Endothelial cell of umbilical vein (primary cell): Measurements from ENCODE around the gene KMT2C. TPM values are rescaled to one million over a fixed set of nuclear protein-coding genes. Genes with fewer than 3 reads are reported as not detected.

Experiments
- BruUV-seq: library from RNA; stranded (reverse); fragments of 400-500 nt; replicated peaks from 2 replicates; lab custom pipeline; 2021; lab: Mats Ljungman, UMichigan
- CTCF ChIA-PET: fragments of 300-600, 350-600 bp; sonication (Branson Sonifier 250); formaldehyde crosslinking; loops from one replicate; lab custom pipeline; 2021; ENCODE audit warnings: antibody characterized with exemption, inconsistent platforms; lab: Charles Lee
- POLR2A ChIA-PET: fragments of 300-600, 350-600 bp; sonication (Branson Sonifier 250); formaldehyde crosslinking; loops from one replicate; lab custom pipeline; 2021; ENCODE audit warnings: antibody characterized with exemption, inconsistent platforms; lab: Charles Lee
- DNase-seq: peaks from one replicate; pipeline ENCODE4 v3.0.0-alpha.2; 2011; ENCODE audit warnings: low read depth, low spot score
- FAIRE-seq: peaks from 2 replicates; lab custom pipeline; 2011; peaks lifted over from hg19 to GRCh38; lab: Jason Lieb, UNC
- H2AFZ ChIP-seq: 2 replicates; pipeline ENCODE4 v1.6.0; 2012; ENCODE audit warnings: low read depth, low read length, control low read depth, inconsistent platforms
- H3K27ac ChIP-seq: 2 replicates; pipeline ENCODE4 v1.5.1; 2011; ENCODE audit warnings: low read depth, mild to moderate bottlenecking, control low read depth, low read length, moderate library complexity; ENCODE audit not compliant: insufficient read depth
- H3K27me3 ChIP-seq, 2 experiments: 2 replicates each; pipeline versions ENCODE4 v1.6.0 to v1.6.1; 2011; ENCODE audit warnings: low read length in 2 of 2, mixed read lengths in 1 of 2; ENCODE audit not compliant: control insufficient read depth in 2 of 2, insufficient read depth in 2 of 2
- H3K36me3 ChIP-seq, 2 experiments: 2 replicates in 1 of 2; 3 replicates in 1 of 2; pipeline ENCODE4 v1.5.1; 2011; ENCODE audit warnings: low read length in 2 of 2, mild to moderate bottlenecking in 1 of 2, moderate library complexity in 1 of 2; ENCODE audit not compliant: control insufficient read depth in 2 of 2, insufficient read depth in 2 of 2; ENCODE audit errors: extremely low read depth in 1 of 2
- H3K4me1 ChIP-seq: 3 replicates; pipeline ENCODE4 v1.5.1; 2011; ENCODE audit warnings: mild to moderate bottlenecking, low read length; ENCODE audit not compliant: control insufficient read depth, insufficient read depth; ENCODE audit errors: extremely low read depth
- H3K4me2 ChIP-seq: 2 replicates; pipeline ENCODE4 v1.6.1; 2011; ENCODE audit warnings: low read length, control low read depth, mixed read lengths; ENCODE audit not compliant: insufficient read depth
- H3K4me3 ChIP-seq, 3 experiments: fragments of 200-600 bp in 1 of 3; sonication (generic), shearing (Covaris generic) in 1 of 3; replicated peaks in 1 of 3; 2 replicates each; pipeline ENCODE4 v1.5.1; 2011 to 2016; ENCODE audit warnings: control low read depth in 3 of 3, low read length in 3 of 3, mild to moderate bottlenecking in 2 of 3, inconsistent platforms in 1 of 3, low read depth in 1 of 3, moderate library complexity in 1 of 3; ENCODE audit not compliant: insufficient read depth in 1 of 3
- H3K79me2 ChIP-seq: 2 replicates; pipeline ENCODE4 v1.6.0; 2012; ENCODE audit warnings: low read length, inconsistent platforms; ENCODE audit not compliant: control insufficient read depth, insufficient read depth
- H3K9ac ChIP-seq: replicated peaks from 2 replicates; pipeline ENCODE3; 2011; ENCODE audit warnings: low read length, control low read depth; ENCODE audit not compliant: insufficient read depth; ENCODE audit errors: extremely low read depth
- H3K9me1 ChIP-seq: replicated peaks from 3 replicates; pipeline ENCODE4 v1.6.0; 2011; ENCODE audit warnings: mild to moderate bottlenecking, low read length; ENCODE audit not compliant: control insufficient read depth, insufficient read depth; ENCODE audit errors: extremely low read depth
- H3K9me3 ChIP-seq: replicated peaks from 2 replicates; pipeline ENCODE4 v1.5.1; 2012; ENCODE audit warnings: low read length, inconsistent platforms; ENCODE audit not compliant: control insufficient read depth, insufficient read depth
- H4K20me1 ChIP-seq: replicated peaks from 2 replicates; pipeline ENCODE3; 2011; ENCODE audit warnings: mild to moderate bottlenecking, low read length; ENCODE audit not compliant: control insufficient read depth, insufficient read depth; ENCODE audit errors: extremely low read depth
- EZH2 ChIP-seq: IDR thresholded peaks from 2 replicates; pipeline ENCODE4 v1.6.1; 2012; ENCODE audit warnings: borderline replicate concordance, low read depth, mild to moderate bottlenecking, moderate library complexity, low read length, inconsistent platforms; ENCODE audit not compliant: severe bottlenecking
- FOS ChIP-seq: IDR thresholded peaks from 2 replicates; pipeline ENCODE4 v1.6.1; 2011; ENCODE audit warnings: mild to moderate bottlenecking, low read length, moderate library complexity, borderline replicate concordance; ENCODE audit not compliant: insufficient read depth
- GATA2 ChIP-seq: IDR thresholded peaks from 2 replicates; pipeline ENCODE4 v1.7.0; 2011; ENCODE audit warnings: low read depth, mild to moderate bottlenecking, moderate library complexity, mixed read lengths, low read length; ENCODE audit not compliant: insufficient read length, insufficient read depth
- JUN ChIP-seq: IDR thresholded peaks from 2 replicates; pipeline ENCODE4 v1.6.1; 2011; ENCODE audit warnings: borderline replicate concordance, low read depth; ENCODE audit not compliant: insufficient read length, insufficient read depth
- MYC ChIP-seq: IDR thresholded peaks from one replicate; pipeline ENCODE4 v1.6.1; 2011; ENCODE audit warnings: mild to moderate bottlenecking, low read depth, low read length
- POLR2A ChIP-seq: IDR thresholded peaks from 2 replicates; pipeline ENCODE4 v1.6.1; 2012; ENCODE audit warnings: low read depth, mild to moderate bottlenecking, control low read depth, low read length
- POLR2AphosphoS5 ChIP-seq: IDR thresholded peaks from 2 replicates; pipeline ENCODE4 v1.6.1; 2012; ENCODE audit warnings: low read depth, mild to moderate bottlenecking, control low read depth, low read length, moderate library complexity; ENCODE audit not compliant: insufficient read depth
- dilution Hi-C: fragments of 300-500 bp; cut with MboI; formaldehyde crosslinking; loops from one replicate; pipeline ENCODE4 v1.15.0; 2019; ENCODE audit warnings: low sequenced_read_pairs; ENCODE audit not compliant: extremely low pct_ligation_motif_present
- intact Hi-C: fragments of 100-400 bp; cut with micrococcal nuclease; formaldehyde crosslinking; loops from one replicate; pipeline ENCODE4 v1.10.0; 2022
- polyA plus RNA-seq, 4 experiments: library from polyadenylated mRNA; depleted of rRNA in 3 of 4; stranded (reverse) in 3 of 4; unstranded in 1 of 4; fragments of >200 nt; gene quantifications; 2 replicates each; pipeline versions ENCODE4 v1.2.1 to v1.2.3, GENCODE V29; 2011 to 2012; ENCODE audit warnings: missing spikeins in 1 of 4
- total RNA-seq: library from RNA; stranded (reverse); gene quantifications from 2 replicates; pipeline ENCODE4 v1.2.3, GENCODE V29; 2021
- TF ChIP-seq, protein P1 (sequence below), 2 donors: IDR thresholded peaks; 1 replicate in 1 of 2; 2 replicates in 1 of 2; pipeline ENCODE4 v1.5.1; 2011; ENCODE audit warnings: low read length in 2 of 2, mild to moderate bottlenecking in 2 of 2, moderate library complexity in 2 of 2, control low read depth in 1 of 2, inconsistent platforms in 1 of 2, low read depth in 1 of 2; ENCODE audit not compliant: insufficient read depth in 1 of 2; ENCODE audit errors: extremely low read depth in 1 of 2
- TF ChIP-seq, protein P2 (sequence below): IDR thresholded peaks from 2 replicates; pipeline ENCODE4 v1.6.1; 2011; ENCODE audit not compliant: insufficient read depth, insufficient read length

The KMT2C gene
- total and polyA plus RNA-seq, 2 donors (not counting 3 experiments of a cell fraction or from before 2014, with no cell fraction given) = 8.0 to 53.7 TPM

DNA sequence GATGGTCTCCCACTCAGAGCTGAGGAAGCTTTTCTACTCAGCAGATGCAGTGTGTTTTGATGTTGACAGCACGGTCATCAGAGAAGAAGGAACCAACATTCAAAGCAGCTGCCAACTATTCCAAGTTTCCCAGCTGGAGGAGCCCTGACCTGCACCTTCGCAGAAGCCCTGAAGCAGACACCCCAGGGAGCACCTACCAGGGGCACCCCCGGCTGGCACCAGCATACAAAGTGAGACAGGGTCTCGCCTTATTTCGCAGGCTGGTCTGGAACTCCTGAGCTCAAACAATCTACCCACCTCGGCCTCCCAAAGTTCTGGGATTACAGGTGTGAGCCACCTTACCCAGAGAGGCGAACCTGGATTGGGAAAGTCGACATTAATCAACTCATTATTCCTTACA, 68.6 kb downstream of the KMT2C start:
- TF ChIP-seq JUN = no peak
- TF ChIP-seq, protein P1, sequence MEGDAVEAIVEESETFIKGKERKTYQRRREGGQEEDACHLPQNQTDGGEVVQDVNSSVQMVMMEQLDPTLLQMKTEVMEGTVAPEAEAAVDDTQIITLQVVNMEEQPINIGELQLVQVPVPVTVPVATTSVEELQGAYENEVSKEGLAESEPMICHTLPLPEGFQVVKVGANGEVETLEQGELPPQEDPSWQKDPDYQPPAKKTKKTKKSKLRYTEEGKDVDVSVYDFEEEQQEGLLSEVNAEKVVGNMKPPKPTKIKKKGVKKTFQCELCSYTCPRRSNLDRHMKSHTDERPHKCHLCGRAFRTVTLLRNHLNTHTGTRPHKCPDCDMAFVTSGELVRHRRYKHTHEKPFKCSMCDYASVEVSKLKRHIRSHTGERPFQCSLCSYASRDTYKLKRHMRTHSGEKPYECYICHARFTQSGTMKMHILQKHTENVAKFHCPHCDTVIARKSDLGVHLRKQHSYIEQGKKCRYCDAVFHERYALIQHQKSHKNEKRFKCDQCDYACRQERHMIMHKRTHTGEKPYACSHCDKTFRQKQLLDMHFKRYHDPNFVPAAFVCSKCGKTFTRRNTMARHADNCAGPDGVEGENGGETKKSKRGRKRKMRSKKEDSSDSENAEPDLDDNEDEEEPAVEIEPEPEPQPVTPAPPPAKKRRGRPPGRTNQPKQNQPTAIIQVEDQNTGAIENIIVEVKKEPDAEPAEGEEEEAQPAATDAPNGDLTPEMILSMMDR (IDR thresholded peaks at IDR 0.05; ENCODE audit: extremely low read depth in 1 of 2, insufficient read depth in 1 of 2, low read depth in 1 of 2, low read length in 2 of 2) = no peak
- TF ChIP-seq EZH2 = no peak
- TF ChIP-seq MYC = no peak
- TF ChIP-seq POLR2A = no peak
- TF ChIP-seq POLR2AphosphoS5 = no peak
- TF ChIP-seq, protein P2, sequence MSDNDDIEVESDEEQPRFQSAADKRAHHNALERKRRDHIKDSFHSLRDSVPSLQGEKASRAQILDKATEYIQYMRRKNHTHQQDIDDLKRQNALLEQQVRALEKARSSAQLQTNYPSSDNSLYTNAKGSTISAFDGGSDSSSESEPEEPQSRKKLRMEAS = no peak
- no peak for TF ChIP-seq GATA2
- no peak for TF ChIP-seq FOS
- BruUV-seq = no TSS peak
- H3K27ac ChIP-seq = no peak overlapping the region
- H3K9me1 ChIP-seq = no peaks in the 10 kb centered on the region
- no peak overlapping the region for H3K4me3 ChIP-seq
- no peaks in the 10 kb centered on the region for H3K4me1 ChIP-seq
- no peak overlapping the region for H2AFZ ChIP-seq
- no peak overlapping the region for H3K9ac ChIP-seq
- H3K4me2 ChIP-seq = no peak overlapping the region
- no peaks in the 10 kb centered on the region for H3K9me3 ChIP-seq
- CTCF ChIA-PET = interaction anchor here (1.0 to 1.1 kb wide), 2 partner anchors 51 to 66 kb away, joined by 4 to 5 read pairs; no protein-coding TSS in a partner anchor
- no peak for DNase-seq
- POLR2A ChIA-PET = no interaction called here
- peaks cover 12% of the 10 kb centered on the region for H4K20me1 ChIP-seq
- intact Hi-C loops = no loop called here
- FAIRE-seq = no peak
- no peaks in the 10 kb centered on the region for H3K27me3 ChIP-seq
- no peaks in the 10 kb centered on the region for H3K36me3 ChIP-seq
- H3K79me2 ChIP-seq = peaks cover 75% of the 10 kb centered on the region
- dilution Hi-C loops = no loop called here
